NCI-H526 (cell line): ENCODE results near the gene PLCZ1.
"Not testable (repeated sequence)": the region's sequence is repeated elsewhere in the genome, so short reads cannot be mapped to it uniquely, and the experiment has no call there.

ENCODE experiments used
- DNase-seq, 2 experiments: peaks; one replicate each; lab custom pipeline; 2025; lab: John Stamatoyannopoulos, UW

PLCZ1 gene

DNA sequence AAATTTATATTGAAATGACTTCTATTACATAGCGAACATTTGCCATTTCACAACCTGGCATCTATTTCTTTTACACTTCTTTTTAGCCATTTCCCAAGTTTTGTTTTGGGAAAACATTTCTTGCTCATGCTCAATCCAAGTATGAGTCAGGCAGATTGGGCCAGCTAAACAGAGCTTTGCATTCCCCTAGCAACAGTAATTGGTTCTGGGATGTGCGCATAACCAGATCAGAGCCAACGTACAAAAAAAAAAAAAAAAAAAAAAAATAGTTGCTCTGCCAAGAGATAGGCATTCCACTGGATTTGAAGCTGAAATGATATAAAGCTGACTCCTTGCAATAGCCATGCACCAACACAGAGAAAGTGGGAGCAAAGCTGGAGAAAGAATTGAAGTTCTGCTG is 37.5 kb downstream of the PLCZ1 start:
- DNase-seq, result no peak

DNA sequence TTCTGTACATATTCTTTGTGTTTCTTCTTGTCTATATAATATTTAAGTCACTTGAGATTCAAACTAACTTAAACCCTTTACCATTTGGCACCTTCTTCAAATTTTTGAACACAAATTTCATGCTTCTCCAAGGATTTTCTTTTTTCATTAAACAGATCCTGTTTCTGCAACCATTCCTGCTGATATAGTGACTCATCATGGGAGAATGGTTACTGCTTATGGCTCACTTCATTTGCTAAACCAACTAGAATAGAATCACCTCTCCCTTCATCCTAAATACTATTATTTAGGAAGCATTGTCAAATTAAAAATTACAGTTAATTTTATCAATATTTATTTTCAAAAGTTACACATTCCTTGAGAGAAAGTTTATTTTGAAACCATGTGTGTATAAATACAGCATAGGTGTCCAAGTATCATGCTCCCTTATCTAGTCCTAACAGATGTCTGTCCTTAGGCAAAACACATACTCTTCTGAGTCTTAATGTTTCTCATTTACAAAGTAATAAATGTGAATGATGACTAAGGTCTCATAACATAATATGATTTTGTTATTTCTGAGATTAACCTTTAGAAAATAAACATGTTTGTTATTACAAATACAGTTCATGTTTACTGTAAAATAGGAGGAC is 40.7 kb downstream of the PLCZ1 start:
- DNase-seq, result no peak

DNA sequence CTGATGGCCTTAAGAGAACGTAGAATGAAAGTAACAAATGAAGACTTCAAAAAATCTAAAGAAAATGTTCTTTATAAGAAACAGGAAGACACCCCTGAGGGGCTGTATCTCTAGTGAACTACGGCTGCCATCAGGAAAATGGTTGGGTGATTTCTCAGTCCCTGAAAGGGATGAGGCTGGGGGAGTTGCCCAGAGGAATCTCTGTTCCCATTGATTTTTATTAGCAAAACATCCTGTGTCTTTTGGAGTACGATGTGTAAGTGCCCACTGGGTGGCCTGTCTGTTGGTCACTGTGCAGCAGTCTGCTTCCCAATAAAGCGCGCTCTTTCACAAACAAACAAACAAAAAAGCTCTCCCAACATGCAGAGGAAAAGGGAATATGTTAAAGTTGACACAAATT is 43.8 kb downstream of the PLCZ1 start:
- DNase-seq, result not testable (repeated sequence)

DNA sequence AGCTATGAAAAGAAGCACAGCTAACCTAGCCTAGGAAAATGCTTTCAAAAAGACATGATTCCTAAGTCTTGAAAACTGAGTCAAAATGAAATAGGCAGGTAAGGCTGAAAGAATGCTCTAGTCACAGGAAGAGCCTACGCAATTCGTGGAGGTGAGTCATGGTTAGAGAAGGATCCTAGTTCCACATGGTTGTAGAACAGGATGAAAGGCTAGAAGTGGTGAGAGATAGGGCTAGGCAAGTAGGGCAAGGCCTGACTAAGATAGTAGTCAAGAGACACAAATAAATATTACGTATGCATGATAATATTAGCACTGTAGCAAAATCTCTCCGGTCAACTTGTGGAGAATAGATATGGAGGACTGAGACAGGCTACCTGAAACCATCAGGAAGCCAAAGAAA is 47.2 kb downstream of the PLCZ1 start:
- no peak for DNase-seq

DNA sequence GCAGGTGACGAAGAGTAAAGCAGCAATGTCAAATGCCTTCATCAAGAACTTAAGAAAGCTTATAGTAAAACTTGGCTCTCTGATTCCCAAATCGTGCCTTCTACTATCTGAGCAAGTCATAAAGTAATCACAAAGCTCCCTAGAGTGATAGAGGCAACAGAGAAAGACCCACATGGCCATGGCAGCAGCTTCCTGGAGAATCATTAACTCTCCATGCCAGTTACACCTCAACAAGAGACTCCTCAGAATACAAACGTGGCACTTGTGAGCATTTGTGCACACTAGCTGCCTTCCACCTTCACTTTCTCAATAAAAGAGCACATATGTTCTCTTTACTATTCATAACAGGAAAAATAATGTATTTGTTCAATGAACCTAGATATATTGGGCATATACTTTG is 48.0 kb downstream of the PLCZ1 start:
- DNase-seq, result no peak

DNA sequence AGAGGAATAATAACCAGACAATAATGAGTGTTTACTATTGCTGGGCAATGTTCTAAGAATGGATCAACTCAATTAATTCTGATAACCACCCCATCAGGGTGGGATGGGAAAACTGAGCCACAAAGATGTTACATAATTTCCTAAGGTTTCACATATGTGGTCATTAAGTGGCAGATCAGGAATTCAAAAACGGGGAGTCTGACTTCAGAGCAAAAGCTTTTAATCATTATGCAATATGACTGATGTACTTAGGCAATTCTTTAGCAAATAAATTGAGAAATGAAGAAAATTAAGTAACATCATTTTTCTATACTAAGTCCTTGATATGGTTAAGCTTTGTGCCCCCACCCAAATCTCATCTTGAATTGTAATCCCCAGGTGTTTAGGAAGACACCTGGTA is 53.4 kb downstream of the PLCZ1 start:
- DNase-seq, result no peak

DNA sequence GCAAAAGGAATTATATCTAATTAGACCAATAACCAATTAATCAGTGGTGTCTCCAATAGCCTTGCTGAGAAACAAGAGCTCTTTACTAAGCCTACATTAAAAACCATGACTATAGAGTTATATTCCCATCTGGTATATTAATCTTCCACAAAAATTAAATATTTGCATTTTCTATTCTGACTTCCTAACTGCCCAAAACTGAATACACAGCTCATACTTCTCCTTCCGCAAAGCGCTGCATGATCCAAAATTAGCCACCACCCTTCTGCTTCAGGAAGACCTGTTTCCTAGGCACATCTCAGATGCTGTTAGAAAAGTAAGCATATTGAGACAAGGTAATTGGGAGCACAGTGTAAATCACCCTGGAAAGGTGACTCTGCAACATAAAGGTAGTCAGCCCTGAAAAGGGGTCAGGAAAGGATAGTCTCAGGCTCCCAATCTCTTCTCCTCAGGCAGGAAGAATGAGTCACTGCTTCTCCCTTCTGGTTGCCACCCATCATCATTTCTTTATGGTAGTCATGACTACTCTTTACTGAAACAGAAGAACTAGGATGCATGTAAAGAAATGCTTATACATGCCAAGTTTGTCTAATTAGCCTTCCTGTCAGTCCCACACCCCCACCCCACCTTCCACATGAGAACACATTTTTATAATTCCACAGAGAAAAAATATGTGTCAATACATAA is 54.3 kb downstream of the PLCZ1 start:
- DNase-seq, result no peak

DNA sequence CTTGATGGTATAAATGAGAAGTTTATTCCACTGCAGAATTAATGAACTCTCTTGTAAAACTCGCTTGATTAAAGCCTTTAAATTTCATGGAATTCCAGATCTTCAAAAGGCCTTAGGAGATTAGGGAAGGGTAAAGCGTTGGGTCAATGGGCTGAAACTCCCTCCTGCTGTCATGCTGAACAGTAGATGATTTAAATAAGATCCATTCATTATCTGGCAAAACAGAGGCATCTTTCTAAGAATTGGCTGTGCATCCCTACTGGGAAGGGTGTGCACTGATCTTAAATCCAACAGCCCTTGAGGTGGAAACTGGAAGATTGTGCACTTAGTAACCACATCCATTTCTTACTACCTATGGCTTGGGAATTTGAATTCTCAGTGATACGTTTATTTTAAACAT is 56.0 kb downstream of the PLCZ1 start:
- no peak for DNase-seq

DNA sequence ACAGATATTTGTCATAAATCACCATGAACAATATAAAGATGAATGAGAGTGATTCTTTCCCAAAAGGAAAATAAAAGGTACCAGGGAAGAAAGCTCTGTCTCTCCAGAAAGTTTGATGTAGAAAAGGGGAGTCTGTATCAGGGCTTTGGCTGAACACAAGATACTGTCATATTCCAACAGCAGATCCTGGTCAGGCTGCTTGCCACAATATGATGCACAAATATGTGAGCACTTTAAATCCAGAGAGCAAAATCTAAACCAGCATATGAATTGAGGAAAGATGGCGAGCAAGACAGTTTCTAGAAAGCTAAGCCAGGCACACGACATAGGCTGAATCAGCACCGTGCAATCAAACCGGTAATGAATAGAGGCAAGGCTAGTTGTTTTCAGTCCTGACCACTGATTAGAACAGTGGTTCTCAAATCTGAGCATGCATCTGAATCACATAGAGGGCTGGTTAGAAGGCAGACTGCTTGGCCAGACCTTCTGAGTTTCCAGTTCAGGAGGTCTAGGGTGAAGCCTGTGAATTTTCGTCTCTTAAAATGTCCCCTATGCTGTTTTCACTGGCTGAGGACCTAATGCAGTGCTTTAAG is 60.7 kb downstream of the PLCZ1 start:
- DNase-seq, result no peak

DNA sequence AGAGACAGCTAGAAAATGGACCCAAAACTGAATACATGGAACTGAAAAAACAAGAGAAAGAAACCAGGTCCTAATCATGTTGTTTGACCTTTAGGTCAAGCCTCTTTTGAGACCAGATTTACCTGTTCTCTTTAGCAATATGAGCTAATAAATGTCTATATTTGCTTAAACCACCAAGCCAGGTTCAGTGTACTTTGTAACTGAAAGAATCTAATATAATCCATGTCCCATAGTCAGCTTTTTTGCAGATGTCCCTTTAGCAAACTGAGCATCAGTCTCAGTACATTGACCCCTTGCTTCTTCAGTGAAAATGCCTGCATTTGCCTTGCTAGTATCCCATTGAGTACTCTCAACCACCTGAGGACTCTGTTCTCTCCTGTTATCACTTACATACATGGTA is 61.7 kb downstream of the PLCZ1 start:
- no peak for DNase-seq

DNA sequence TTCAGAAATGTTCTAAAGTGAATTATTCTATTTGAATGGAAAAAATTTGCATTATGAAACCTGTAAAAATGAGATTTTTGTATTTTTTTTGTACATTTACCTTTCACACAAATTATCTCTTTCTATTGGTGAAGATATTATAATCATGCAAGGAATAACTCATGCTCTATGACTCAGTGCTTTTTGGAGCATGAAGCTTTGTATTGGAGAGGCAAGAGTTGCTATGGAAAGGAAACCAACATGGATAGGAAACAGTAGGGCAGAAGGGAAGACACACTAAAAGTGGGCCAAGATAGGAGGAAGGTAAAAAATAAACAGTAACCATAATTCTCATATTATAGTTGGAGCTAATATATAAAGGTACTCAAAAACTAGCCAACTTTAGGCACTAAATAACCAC is 79.0 kb downstream of the PLCZ1 start:
- no peak for DNase-seq

DNA sequence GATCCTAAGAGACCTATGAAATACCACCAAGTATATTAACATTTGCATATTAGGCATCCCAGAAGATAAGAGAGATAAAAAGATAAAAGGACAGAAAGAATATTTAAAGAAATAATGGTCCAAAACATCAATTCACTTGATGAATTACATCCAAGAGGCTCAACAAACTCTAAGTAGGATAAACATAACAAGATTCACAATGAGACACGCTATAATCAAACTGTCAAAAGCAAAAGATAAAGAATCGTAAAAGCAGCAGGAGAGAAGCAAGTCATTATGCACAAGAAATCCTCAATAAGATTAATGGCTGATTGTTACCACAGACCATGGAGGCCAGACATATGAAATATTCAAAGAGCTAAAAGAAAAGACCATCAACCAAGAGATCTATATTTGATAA is 79.6 kb downstream of the PLCZ1 start:
- DNase-seq, result no peak

DNA sequence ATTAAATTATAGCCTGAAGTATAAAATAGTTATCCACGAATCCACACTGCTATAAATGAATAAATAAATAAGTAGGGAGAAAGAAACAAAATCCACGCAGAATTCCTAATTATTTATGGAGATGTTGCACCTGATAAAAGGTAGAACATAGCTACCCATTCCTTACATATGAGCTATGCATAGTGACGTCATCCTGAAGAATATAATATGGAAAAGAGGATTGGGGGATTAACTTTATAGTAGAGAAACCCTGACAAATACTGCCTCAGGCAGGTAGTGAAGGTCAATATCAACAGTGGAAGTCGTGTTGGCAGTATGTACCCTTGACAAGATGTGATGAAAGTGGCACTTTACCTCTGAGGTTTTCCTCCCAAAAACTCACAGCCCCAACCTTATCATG is 82.5 kb downstream of the PLCZ1 start:
- DNase-seq, result no peak

DNA sequence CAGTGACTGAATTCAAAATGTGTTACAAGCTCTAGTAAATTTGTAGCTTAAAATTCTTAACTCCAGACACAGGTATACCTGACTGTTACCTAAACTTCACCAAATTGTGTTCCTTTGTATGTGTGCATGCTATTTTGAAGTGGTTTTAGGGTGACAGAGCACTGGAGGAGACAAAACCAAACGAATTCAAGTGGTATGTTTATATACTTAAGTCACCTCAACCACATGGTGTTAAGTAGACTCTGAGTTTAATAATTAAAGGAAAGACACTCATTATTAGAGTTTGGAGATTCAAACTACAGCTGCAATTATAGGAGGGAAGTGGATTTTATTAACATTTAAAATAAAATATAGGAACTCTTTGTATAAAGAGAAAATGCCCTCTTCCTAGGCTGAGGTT is 84.3 kb downstream of the PLCZ1 start:
- no peak for DNase-seq

DNA sequence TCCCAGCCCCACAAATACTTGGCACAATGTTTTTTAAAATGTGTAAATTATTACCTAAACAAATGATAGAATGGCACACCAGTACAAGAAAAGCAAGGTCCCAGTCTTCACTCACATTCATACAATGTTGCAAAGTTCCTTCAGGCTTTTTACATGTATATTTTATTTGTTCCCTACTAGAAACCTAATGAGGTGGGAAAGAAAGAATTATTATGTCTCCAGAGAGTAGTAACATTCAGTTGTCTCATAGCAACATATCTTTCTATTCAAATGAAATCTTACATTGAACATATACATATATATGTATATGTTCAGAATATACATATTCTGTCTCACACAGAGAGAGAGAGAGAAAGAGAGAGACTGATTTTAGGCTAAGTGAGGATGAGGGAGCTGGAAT is 85.2 kb downstream of the PLCZ1 start:
- DNase-seq, result no peak

DNA sequence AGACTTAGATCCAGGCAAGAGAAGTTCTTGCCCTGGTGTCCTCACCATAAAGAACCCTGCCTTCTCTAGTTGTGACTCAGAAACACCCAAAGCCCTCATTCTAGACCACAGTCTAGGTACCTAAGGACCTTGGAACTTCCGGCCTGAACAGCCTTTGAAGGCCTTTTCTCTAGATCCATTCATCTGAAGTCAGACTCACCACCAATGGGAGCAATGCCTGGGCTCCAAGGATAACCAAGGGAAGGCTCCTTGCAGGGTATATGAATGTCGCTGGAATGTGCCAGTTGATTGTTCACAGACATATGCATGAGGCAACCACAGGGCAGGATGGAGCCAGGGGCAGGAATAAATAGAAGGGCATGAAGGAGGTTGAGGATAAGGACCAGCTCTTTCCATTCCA is 86.3 kb downstream of the PLCZ1 start:
- DNase-seq, result no peak

DNA sequence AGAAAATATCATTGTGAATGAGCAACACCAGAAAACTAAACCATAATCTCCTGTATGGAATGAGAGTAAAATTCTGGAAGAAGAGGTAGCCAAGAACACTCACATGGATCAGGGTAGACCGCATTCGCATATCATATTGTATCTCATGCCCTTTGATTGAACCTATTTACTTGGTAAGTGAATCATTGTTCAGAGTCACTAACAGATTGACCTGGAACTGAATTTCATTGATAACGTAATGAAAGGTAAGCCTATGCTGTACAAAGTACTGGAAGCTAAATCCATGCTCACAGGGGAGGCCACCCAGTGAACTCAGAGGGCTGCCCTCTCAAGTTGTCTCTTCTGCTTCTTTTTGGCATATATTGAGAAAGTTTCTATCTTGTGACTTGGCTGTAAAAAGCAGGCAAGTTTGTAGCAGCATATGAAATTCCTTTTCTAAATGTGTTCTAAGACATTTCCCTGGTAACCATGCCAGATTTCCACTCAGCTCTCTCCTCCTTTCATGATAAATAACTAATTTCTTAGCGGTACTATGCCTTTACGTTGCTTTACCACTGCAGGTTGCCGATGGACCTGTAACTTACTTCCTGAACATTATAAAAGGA is 91.4 kb downstream of the PLCZ1 start:
- DNase-seq, result no peak

DNA sequence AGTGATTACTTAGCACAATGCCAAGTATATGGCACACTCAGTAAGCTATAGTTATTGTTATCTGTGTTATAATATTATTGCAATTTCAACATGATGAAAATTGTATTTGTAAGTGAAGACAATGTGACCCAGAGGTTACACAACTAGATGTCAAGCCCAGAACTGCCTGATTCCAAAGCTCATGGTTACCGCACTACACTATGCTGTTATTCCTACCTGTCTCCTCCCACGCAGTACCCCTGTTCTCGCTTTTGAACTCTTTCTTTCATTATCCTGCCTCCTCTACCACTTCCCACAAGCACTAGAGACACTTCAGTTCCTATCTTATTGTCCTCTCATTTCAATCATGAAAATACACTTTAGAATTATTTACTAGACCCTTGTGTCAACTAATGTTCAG is 93.2 kb downstream of the PLCZ1 start:
- no peak for DNase-seq

DNA sequence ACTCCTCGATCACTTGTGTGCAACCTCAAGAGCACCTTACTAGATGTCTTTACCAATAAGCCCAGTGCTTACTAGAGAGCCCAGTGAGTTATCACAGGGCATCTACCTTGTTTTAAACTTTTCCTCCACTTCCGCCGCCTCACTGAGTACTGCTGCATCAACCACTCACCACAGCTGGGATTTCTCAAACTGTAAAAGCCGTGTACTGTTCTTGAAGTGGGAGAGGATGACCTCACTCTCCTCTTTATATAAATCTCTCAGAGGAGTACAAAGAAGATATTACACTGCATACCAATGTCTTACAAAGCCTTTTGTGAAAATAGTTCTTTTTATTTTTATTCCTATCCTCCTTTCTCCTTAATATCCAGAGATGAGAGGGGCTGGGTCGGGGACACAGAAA is 94.1 kb downstream of the PLCZ1 start:
- DNase-seq, result no peak

DNA sequence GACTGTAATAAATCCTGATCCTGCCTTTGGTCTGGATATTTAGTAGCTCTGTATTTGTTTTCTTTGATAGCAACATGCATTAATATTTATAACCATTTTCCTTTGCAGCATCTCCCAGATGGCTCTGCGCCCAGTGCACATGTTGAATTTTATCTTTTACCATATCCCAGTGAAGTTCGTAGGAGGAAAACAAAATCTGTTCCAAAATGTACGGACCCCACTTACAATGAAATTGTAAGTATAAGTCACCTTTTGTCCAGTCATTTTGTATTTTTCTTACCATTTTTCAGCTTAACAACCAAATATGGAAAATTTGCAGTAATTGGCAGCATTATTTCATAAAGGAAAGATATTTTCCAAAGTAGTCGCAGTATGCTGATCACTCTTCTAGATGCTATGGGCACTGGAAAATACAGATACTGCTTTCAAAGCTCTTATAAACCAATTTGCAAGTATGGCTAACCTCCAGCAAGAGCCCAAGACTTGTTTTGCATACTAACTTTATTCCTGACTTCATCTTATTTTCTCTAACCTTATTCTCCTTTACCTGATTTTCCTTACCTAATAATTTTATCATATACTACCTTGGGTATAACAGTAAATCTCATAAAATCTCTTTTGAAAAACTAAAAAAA is 97.4 kb downstream of the PLCZ1 start:
- no peak for DNase-seq

DNA sequence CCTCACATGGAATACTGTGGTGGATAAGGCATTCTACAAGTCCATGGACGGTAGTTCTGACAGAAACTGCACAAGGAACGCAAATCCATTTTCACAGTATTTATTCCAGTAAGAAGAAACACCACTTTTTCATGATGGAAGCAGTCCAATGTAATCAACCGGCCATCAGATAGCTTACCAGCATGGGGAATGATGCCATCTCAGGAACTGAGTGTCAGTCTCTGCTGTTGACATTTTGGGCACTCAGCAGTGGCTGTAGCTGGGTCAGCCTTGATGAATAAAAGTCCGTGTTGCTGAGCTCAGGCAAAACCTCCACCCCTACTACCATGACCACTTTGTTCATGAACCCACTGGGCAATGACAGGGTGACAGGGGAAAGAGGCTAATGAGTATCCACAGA is 103.4 kb downstream of the PLCZ1 start:
- DNase-seq, result no peak
